Mesenchymal stem cell (in vitro differentiated cells and primary cell): Measurements from ENCODE around the gene ASPG.

ENCODE experiments used
- DNase-seq: peaks from one replicate; pipeline ENCODE4 v3.0.0-alpha.2; 2013
- H2AFZ ChIP-seq: one replicate; pipeline ENCODE4 v1.6.1; 2013; ENCODE audit warnings: low read depth, mild to moderate bottlenecking, control low read depth, inconsistent platforms, low read length, moderate library complexity
- H2AK5ac ChIP-seq: 2 replicates; pipeline ENCODE4 v1.6.1; 2013; ENCODE audit warnings: low read length, moderate library complexity, mild to moderate bottlenecking, inconsistent platforms; ENCODE audit not compliant: severe bottlenecking
- H2BK120ac ChIP-seq: one replicate; pipeline ENCODE4 v1.6.1; 2013; ENCODE audit warnings: low read depth, mild to moderate bottlenecking, inconsistent platforms, low read length, moderate library complexity
- H2BK12ac ChIP-seq, 2 experiments: one replicate each; pipeline ENCODE4 v1.6.1; 2013; ENCODE audit warnings: inconsistent platforms in 2 of 2, low read length in 2 of 2, mild to moderate bottlenecking in 2 of 2, moderate library complexity in 2 of 2, control low read depth in 1 of 2
- H2BK15ac ChIP-seq: one replicate; pipeline ENCODE4 v1.6.1; 2013; ENCODE audit warnings: mild to moderate bottlenecking, low read depth, inconsistent platforms; ENCODE audit not compliant: poor library complexity, severe bottlenecking
- H2BK5ac ChIP-seq: 2 replicates; pipeline ENCODE4 v1.6.1; 2013; ENCODE audit warnings: low read depth, mild to moderate bottlenecking, low read length, control low read depth, inconsistent platforms; ENCODE audit not compliant: poor library complexity, severe bottlenecking
- H3K14ac ChIP-seq, 2 experiments: one replicate each; pipeline ENCODE4 v1.6.1; 2013; ENCODE audit warnings: inconsistent platforms in 2 of 2, low read length in 2 of 2, control low read depth in 1 of 2, mild to moderate bottlenecking in 1 of 2, moderate library complexity in 1 of 2
- H3K18ac ChIP-seq, 2 experiments: one replicate each; pipeline ENCODE4 v1.6.1; 2013; ENCODE audit warnings: inconsistent platforms in 2 of 2, low read length in 2 of 2, control low read depth in 1 of 2, low read depth in 1 of 2, mild to moderate bottlenecking in 1 of 2
- H3K23ac ChIP-seq, 2 experiments: one replicate each; pipeline ENCODE4 v1.6.1; 2013; ENCODE audit warnings: inconsistent platforms in 2 of 2, low read length in 2 of 2, mild to moderate bottlenecking in 2 of 2, moderate library complexity in 2 of 2, control low read depth in 1 of 2
- H3K27ac ChIP-seq: 2 replicates; pipeline ENCODE4 v1.5.1; 2013; ENCODE audit warnings: mild to moderate bottlenecking, moderate library complexity, low read length, control low read depth, inconsistent platforms; ENCODE audit not compliant: poor library complexity, severe bottlenecking
- H3K27me3 ChIP-seq, 2 experiments: 2 replicates each; pipeline versions ENCODE4 v1.6.1 to v1.7.0; 2013; ENCODE audit warnings: low read length in 2 of 2, mild to moderate bottlenecking in 2 of 2, moderate library complexity in 2 of 2, control low read depth in 1 of 2, inconsistent platforms in 1 of 2; ENCODE audit not compliant: control insufficient read depth in 1 of 2, insufficient read depth in 1 of 2
- H3K36me3 ChIP-seq, 2 experiments: 2 replicates each; pipeline versions ENCODE4 v1.6.1 to v1.7.0; 2013; ENCODE audit warnings: low read length in 2 of 2, control low read depth in 1 of 2, inconsistent platforms in 1 of 2, low read depth in 1 of 2, mild to moderate bottlenecking in 1 of 2; ENCODE audit not compliant: insufficient read depth in 2 of 2, control insufficient read depth in 1 of 2
- H3K4ac ChIP-seq, 2 experiments: one replicate each; pipeline ENCODE4 v1.6.1; 2013; ENCODE audit warnings: inconsistent platforms in 2 of 2, low read length in 2 of 2, mild to moderate bottlenecking in 2 of 2, moderate library complexity in 2 of 2, control low read depth in 1 of 2, low read depth in 1 of 2
- H3K4me1 ChIP-seq: 2 replicates; pipeline ENCODE4 v1.6.1; 2013; ENCODE audit warnings: low read depth, low read length, control low read depth; ENCODE audit not compliant: control insufficient read depth, insufficient read depth
- H3K4me2 ChIP-seq: 2 replicates; pipeline ENCODE4 v1.6.1; 2013; ENCODE audit warnings: low read length, mild to moderate bottlenecking, inconsistent platforms; ENCODE audit not compliant: poor library complexity, severe bottlenecking
- H3K4me3 ChIP-seq, 2 experiments: 2 replicates each; pipeline versions ENCODE4 v1.5.1 to v1.7.0; 2013; ENCODE audit warnings: low read length in 2 of 2, mild to moderate bottlenecking in 2 of 2, control low read depth in 1 of 2, low read depth in 1 of 2; ENCODE audit not compliant: insufficient read depth in 1 of 2
- H3K79me1 ChIP-seq: replicated peaks from 2 replicates; pipeline ENCODE4 v1.6.1; 2013; ENCODE audit warnings: mild to moderate bottlenecking, control low read depth, low read length, inconsistent platforms; ENCODE audit not compliant: poor library complexity, severe bottlenecking
- H3K9ac ChIP-seq: 2 replicates; pipeline ENCODE4 v1.7.0; 2013; ENCODE audit warnings: mild to moderate bottlenecking, low read length, moderate library complexity
- H3K9me3 ChIP-seq: 2 replicates; pipeline ENCODE4 v1.7.0; 2013; ENCODE audit warnings: mild to moderate bottlenecking, low read length; ENCODE audit not compliant: control insufficient read depth
- H4K8ac ChIP-seq: one replicate; pipeline ENCODE4 v1.6.1; 2013; ENCODE audit warnings: inconsistent platforms, mild to moderate bottlenecking, low read length, moderate library complexity
- H4K91ac ChIP-seq: one replicate; pipeline ENCODE4 v1.6.1; 2013; ENCODE audit warnings: mild to moderate bottlenecking, low read length, inconsistent platforms
- WGBS: methylation state at CpG from one replicate; pipeline ENCODE4 v1.1.7; 2013; ENCODE audit warnings: mixed read lengths; 5-methylcytosine and 5-hydroxymethylcytosine counted together

Gene ASPG

GRCh38 chr14:104039214-104039613 is 46.3 kb upstream of the ASPG start:
- Histone ChIP-seq H3K4me3 (no peak overlapping the region), H3K4me2 (no peak overlapping the region), H3K4ac (no peak overlapping the region), H3K27ac (no peak overlapping the region), H3K9me3 (no peaks in the 10 kb centered on the region), H2AFZ (no peak overlapping the region), H3K18ac (no peak overlapping the region), H3K14ac (no peak overlapping the region), H2BK12ac (no peak overlapping the region), H2AK5ac (no peak overlapping the region), H4K91ac (no peak overlapping the region), H3K4me1 (peaks cover 2% of the 10 kb centered on the region), H3K27me3 (peaks cover 4 to 61% of the 10 kb centered on the region in 2 experiments), H3K79me1 (no peaks in the 10 kb centered on the region), H2BK120ac (no peak overlapping the region), H2BK5ac (no peak overlapping the region), H4K8ac (no peak overlapping the region), H2BK15ac (no peak overlapping the region), H3K23ac (no peak overlapping the region), H3K9ac (no peak overlapping the region), H3K36me3 (no peaks in the 10 kb centered on the region)
- 80% methylated on average over 4 of the region's 5 CpGs for WGBS
- no peak for DNase-seq

- no peak overlapping the region for H2AK5ac ChIP-seq
These were observed 45.0 kb upstream of the ASPG start for GRCh38 chr14:104040539-104040938.

GRCh38 chr14:104041430-104042104 is 43.9 kb upstream of the ASPG start:
- Histone ChIP-seq H3K23ac (no peak overlapping the region), H3K4me2 (no peak overlapping the region), H3K14ac (no peak overlapping the region), H3K4me1 (peaks cover 2% of the 10 kb centered on the region), H2BK5ac (no peak overlapping the region), H3K79me1 (no peaks in the 10 kb centered on the region), H2BK120ac (no peak overlapping the region), H3K4ac (no peak overlapping the region), H3K4me3 (no peak overlapping the region), H3K27ac (no peak overlapping the region), H3K9me3 (no peaks in the 10 kb centered on the region), H2BK15ac (no peak overlapping the region), H4K8ac (no peak overlapping the region), H3K36me3 (no peaks in the 10 kb centered on the region), H4K91ac (no peak overlapping the region), H2BK12ac (no peak overlapping the region), H2AFZ (no peak overlapping the region), H3K18ac (no peak overlapping the region), H3K9ac (no peak overlapping the region), H3K27me3 (peaks cover 4 to 52% of the 10 kb centered on the region in 2 experiments), H2AK5ac (no peak overlapping the region)
- WGBS = 95% methylated on average over 4 of the region's 6 CpGs
- no peak for DNase-seq

More at GRCh38 chr14:104040539-104040938, 45.0 kb upstream of the ASPG start:
- Histone ChIP-seq H3K14ac (no peak overlapping the region), H4K8ac (no peak overlapping the region), H3K27me3 (peaks cover 4 to 54% of the 10 kb centered on the region in 2 experiments), H3K9ac (no peak overlapping the region), H3K27ac (no peak overlapping the region), H2BK120ac (no peak overlapping the region), H3K36me3 (no peaks in the 10 kb centered on the region), H3K4me1 (peaks cover 2% of the 10 kb centered on the region), H3K18ac (no peak overlapping the region), H4K91ac (no peak overlapping the region), H2BK12ac (no peak overlapping the region), H3K23ac (no peak overlapping the region), H2BK5ac (no peak overlapping the region), H3K9me3 (no peaks in the 10 kb centered on the region), H3K4me2 (no peak overlapping the region), H2BK15ac (no peak overlapping the region), H3K79me1 (no peaks in the 10 kb centered on the region), H2AFZ (no peak overlapping the region), H3K4me3 (no peak overlapping the region), H3K4ac (no peak overlapping the region)
- DNase-seq = no peak
- WGBS = 15% methylated on average over 4 of the region's 5 CpGs

GRCh38 chr14:104044016-104044415 is 41.5 kb upstream of the ASPG start:
- Histone ChIP-seq H2BK120ac (no peak overlapping the region), H2AK5ac (no peak overlapping the region), H4K91ac (peak overlapping the region; percentile 27), H3K4me2 (no peak overlapping the region), H3K27ac (no peak overlapping the region), H2BK5ac (no peak overlapping the region), H3K9ac (no peak overlapping the region), H2BK12ac (no peak overlapping the region), H3K79me1 (no peaks in the 10 kb centered on the region), H2AFZ (no peak overlapping the region), H2BK15ac (no peak overlapping the region), H4K8ac (no peak overlapping the region), H3K36me3 (no peaks in the 10 kb centered on the region), H3K14ac (no peak overlapping the region), H3K27me3 (peaks cover 4 to 37% of the 10 kb centered on the region in 2 experiments), H3K23ac (no peak overlapping the region), H3K18ac (no peak overlapping the region), H3K9me3 (no peaks in the 10 kb centered on the region), H3K4me3 (no peak overlapping the region), H3K4ac (no peak overlapping the region), H3K4me1 (peaks cover 2% of the 10 kb centered on the region)
- no peak for DNase-seq
- WGBS = 82% methylated on average over 6 of the region's 6 CpGs
